Measurements from ENCODE around the gene BLM.
"Not testable (repeated sequence)": the region's sequence is repeated elsewhere in the genome, so short reads cannot be mapped to it uniquely, and the experiment has no call there.

Gene BLM

DNA sequence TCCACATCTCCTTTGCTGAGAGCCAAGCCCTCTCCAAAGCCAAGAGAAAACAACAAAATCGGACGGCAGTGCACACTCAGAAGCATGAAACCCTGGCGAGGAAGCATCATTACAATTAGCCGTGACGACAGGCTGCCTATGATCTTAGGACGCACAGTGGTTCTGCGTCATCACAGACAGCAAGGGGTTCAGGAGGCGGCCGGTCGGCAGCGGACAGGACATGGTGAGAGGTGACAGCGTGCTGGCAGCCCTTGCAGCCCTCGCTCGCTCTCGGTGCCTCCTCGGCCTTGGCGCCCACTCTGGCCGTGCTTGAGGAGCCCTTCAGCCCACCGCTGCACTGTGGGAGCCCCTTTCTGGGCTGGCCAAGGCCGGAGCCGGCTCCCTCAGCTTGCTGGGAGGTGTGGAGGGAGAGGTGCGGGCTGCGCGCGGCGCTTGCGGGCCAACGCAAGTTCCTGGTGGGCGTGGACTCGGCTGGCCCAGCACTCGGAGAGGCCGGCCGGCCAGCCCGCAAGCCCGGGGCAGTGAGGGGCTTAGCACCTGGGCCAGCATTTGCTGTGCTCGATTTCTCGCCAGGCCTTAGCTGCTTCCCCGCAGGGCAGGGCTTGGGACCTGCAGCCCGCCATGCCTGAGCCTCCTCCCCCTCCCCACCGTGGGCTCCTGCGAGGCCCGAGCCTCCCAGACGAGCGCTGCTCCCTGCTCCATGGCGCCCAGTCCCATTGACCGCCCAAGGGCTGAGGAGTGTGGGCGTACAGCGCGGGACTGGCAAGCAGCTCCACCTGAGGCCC is 108.2 kb downstream of the BLM start:
- DNase-seq, result not testable (repeated sequence)

DNA sequence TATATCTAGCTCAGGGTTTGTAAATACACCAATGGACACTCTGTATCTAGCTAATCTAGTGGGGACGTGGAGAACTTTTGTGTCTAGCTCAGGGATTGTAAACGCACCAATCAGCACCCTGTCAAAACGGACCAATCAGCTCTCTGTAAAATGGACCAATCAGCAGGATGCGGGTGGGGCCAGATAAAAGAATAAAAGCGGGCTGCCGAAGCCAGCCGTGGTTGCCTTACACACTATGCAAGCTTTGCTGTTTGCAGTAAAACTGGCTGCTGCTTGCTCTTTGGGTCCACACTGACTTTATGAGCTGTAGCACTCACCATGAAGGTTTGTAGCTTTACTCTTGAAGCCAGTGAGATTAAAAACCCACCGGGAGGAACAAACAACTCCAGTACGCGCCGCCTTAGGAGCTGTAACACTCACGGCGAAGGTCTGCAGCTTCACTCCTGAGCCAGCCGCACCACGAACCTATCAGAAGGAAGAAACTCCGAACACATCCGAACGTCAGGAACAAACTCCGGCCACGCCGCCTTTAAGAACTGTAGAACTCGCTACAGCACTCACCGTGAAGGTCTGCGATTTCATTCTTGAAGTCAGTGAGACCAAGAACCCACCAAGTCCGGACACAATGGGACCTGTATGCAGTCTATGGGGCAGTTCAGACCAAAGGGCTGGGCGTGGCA is 109.2 kb downstream of the BLM start:
- DNase-seq, result not testable (repeated sequence)

DNA sequence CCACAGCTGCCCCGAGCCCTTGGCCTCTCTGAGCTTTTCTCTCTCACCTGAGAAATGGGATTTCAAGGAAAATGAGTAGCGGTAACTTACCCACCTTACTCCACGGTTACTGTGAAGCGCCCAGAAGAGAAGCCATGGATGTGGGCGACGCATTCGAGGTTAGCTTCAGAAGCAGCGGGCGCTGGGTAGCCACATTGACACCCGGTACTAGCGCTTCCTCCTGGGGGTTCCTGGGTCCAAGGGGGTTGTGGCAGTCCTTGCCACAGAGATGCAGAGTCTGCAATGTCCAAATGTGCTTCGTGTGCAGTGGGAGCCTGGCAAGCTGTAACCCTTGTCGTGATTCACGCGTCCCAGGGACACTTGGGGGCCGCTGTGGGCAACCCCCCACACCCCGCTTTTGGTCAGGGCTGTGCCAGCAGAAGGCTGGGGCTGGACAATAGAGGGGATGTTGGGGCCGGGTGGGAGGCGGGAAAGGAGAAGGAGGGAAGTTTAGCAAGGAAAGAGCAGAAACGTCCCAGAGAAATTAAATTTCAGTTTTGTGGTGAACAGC is 109.8 kb downstream of the BLM start:
- DNase-seq, result no peak

DNA sequence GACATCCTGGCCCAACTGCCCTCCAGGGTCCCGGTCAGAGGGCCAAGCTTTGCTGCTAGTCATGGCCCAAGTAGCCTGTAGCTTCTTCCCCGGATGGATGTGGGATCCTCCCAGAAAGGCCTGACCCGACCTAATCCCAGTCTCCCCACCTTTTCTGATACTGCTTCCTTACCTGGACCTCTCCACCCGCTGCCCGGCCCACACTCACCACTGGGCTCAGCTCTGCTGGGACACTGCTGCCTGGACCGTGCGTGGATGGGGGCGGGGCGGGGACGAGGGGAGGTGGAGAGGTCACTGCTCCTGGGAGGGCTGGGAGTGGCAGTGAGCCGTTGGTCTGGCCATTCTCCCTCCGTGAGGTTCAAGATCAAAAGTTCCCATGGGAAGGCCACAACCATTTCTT is 111.0 kb downstream of the BLM start:
- DNase-seq, result no peak

DNA sequence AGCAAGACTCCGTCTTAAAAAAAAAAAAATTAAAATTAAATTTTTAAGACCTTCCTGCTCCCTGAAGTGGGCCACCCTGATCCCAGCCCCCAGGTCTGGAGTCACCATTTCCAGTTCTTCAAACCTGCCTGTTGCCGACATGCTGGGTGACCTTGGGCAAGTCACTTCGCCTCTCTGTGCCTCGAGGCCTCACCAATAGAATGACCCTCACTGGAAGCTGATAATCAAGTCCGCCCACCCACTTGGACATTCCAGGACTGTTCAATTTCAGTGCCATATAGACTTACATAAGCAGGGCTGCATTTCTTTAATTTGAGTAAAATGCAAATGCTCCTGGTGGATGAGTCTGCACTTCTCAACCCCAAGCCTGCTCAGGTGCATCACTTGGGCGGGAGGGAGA is 112.0 kb downstream of the BLM start:
- DNase-seq, result no peak

DNA sequence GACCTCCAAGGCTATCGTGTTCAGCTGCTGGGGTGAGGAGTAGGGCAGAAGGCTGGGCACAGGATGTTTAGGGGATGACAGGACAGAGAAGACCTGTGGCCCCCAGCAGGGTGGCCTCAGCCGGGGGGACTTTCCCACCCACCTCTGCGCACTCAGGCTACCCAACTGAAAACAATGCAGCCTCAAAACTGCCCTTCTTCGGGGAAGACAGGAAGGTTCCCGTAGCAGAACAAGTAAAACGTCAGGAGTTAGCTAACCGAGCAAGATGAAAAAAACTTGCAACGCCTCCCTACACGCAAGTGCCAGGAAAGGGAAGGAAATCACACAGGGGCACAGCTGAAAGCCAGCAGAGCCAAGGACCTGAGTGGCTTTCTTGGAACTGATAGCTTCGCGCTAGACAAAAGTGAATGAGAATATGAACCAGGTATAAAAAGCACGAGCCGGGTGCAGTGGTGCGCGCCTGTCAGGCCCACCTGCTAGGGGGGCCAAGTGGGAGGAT is 112.8 kb downstream of the BLM start:
- DNase-seq, result peak; percentile 34

DNA sequence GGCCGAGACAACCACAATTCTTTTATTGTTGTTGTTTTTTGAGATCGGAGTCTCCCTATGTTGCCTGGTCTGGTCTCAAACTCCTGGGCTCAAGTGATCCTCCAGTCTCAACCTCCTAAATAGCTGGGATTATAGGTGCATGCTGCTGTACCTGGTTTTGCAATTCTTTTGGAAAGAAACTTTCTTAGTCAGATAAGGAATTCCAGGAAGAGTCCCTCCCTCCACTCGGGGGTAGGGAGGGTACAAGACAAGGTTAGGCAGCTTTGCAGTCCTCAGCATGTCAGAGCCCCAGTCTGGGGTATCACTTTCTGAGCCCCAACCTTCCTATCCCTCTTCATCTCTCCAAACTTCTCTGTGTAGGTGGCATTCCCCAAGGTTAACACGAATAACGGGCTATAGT is 117.5 kb downstream of the BLM start:
- DNase-seq, result no peak

DNA sequence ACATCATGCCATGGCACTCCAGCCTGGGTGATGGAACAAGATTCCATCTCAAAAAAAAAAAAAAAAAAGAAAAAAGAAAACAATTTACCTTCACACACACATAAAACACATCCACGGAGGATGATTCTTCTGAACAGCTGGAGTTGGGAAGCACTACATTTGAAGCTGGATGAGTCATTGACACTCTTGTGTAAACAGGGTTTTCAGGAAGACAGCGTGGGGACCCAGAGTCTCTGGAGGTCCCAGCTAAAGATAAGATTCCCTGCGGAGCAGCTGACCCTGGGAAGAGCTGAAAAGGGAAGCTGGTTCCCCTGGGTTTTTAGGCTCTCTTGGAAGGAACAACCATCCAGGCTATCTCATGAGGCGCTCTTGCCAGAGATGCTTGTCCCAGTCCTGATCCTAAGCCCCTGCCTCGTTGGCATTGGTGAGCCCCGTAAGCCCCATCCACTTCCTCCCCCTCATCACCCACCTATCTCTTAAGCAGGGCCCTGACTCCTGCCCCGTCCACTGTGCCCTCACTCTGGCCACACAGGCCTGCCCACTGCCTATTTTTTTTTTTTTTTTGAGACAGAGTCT is 119.2 kb downstream of the BLM start:
- DNase-seq, result no peak

DNA sequence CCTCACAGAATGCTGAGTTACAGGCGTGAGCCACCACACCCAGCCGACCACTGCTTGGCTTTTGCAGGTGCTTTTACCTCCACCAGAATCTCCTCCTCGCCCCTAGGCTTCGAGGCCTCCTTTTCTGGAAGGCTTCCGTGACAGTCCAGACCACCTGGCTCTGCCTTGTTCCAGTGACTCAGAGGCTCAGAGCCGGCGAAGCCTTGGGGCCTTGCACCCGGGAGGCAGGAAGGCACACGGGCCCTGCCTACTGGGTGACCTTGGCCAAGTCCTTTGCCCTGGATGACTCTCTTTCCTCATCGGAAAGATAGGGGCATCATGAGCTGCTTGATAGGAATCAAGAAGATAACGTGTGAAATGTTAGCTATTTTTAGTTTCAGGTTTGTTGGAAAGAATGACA is 119.9 kb downstream of the BLM start:
- DNase-seq, result no peak

DNA sequence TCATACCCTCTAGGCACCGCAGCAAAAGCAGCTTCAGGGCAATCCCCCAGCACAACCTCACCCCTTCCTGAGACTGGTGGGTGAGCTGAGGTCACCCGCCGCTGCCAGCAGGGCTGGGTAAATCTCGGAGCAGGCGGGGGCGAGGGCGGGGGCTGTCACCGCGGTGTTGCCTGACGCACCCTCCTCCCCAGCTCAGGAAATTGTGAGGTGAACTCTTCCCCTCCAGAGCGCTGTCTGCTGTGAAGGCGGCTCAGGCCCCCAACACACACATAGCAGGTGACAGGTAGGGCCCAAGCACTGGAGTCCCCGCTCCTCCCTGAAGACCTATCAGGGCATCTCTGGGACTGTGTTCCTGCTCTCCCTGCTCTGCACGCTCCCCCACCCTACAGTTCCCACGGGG is 121.0 kb downstream of the BLM start:
- DNase-seq, result peak; percentile 85

DNA sequence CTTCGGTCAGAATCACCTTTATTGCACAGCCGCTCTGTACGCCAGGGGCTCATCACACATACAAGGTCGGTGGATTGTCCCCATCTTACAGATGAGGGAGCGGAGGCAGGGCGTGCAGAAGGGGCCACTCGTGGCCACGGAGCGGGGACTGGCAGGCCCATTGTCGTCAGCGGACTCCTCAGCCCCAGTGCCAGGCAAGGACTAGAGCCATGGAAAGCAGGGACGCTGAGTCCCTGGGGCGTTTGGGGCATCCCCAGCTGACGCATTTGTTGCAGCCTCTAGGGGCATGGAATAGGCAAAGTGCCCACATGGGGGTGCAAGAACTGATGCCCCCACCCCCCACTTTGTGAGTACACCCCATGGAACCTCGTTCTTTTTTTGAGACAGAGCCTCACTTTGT is 121.4 kb downstream of the BLM start:
- no peak for DNase-seq

DNA sequence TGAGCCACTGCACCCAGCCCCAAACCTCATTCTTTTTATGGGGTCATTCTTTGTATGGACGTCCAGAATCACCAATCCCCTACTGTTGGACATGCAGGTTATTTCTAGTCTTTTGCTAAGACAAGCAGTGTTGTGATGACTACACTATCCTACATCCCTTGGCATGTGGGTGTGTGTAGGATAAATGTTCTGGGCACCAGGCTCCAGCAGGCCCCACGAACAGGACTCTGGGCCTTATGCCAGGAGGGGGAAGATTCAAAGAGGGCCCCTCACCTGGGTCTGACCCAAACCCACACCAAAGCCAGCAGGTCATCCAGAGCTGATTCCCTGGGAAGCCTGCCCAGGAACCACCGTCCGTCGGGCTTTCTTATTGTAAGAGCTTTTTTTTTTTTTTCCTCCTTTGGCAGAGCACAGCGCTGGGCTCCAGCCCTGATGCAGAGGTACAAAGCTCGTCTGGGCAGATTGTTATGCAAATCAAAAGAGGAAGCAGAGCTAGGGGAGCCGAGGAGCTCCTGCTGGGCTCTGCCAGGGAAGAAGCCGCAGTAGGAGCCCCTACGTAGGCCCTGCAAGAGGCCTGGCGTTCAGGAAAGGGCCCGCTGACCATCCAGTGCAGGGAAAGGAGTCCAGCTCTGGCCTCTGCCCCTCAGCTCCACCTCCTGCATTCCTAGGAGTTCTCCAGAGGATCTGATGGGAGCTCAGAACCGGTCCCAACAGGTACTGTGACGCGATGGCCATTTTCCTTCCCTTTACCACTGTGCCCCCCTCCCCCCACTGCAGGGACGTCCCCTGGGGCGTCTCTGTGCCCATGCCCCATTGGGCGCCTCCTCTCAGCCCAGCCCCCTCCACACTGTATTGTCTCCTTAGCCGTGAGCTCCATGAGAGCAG is 122.3 kb downstream of the BLM start:
- no peak for DNase-seq

DNA sequence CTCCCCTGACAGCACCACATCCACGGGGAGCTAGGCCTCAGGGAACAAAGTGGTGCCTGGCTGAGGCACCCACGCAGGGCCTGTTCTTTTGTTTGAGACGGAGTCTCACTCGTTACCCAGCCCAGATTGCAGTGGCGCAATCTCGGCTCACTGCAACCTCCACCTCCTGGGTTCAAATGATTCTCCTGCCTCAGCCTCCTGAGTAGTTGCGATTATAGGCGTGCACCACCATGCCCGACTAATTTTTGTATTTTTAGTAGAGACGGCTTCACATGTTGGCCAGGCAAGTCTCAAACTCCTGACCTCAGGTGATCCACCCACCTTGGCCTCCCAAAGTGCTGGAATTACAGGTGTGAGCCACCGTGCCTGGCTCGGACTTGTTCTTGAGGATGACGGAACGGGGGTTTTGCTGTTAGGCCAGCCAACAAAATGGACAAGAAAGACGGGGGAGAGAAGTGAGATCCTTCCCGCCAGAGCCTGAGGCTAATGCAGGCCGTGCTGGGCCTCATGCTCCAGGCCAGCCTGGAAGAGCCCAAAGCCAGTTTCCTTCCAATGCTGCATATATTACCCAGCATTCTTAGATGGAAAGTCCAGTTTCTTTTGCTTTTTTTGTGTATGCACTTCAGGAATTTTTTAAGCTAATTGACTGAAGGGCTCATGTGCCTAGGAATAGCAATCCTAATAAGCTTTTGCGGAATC is 123.2 kb downstream of the BLM start:
- DNase-seq, result no peak

DNA sequence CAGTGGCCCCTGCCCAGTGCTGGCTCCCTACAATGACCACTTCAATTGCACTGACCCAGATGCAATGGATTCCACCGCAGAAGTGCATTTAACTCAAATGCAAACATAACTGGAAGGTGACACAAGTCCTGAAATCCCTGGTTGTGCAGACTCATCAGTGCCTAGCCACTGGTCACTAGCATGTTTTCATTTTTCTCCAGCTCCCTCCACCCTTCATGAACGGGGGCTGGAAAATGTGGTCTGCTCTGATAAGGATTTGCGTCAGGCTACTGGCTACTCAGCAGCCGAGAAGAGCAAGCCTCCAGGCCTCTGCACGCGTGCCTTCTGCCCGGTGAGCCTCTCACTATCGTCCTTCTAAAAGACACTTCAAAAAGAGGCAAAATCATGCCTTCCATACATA is 123.8 kb downstream of the BLM start:
- no peak for DNase-seq

DNA sequence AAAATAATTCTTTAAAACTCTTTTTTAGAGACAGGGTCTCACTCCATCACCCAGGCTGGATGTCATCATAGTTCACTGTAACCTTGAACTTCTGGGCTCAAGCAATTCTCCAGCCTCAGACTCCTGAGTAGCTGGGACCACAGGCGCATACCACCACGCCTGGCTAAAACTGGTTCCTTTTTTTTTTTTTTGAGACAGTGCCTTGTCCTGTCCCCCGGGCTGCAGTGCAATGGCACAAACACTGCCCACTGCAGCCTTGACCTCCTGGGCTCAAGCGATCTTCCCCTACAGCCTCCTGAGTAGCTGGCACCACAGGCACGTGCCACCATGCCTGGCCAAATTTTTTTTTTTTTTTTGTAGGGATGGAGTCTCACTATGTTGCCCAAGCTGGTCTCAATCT is 127.5 kb downstream of the BLM start:
- DNase-seq, result no peak

DNA sequence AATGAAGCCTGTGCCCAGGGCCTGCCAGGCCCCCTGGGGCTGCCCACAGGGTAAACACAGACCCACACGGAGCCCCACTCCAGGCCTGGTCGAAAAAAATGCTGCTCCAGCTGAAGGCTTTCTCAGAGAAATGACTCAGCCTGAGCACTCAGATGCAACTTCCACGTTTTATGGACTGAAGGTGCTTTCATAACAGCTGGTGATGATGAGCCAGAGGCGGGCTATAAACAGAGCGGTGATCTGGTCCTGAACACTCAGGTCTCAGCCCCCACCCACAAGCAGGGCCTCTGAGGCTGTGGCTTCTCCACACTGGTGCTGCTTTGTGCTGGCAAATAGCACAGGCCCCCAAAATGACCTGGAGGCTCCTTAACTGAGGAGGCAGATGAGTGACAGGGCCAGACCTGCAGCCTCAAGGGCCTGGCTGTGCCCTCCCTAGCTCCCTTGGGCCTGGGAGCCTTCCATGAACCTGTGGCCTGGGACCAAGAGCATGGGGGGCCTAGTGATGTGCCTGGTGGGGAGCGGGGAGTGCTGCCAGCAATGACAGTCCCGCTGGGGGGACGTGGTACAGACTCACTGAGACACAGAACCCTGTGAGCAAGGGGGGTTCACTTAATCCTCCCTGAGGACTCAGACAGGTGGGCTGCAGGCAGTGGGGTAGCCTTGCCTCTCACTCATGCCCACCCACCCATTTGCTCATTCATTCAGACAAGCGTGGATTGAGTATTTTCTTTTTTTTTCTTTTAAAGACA is 128.2 kb downstream of the BLM start:
- DNase-seq, result no peak

DNA sequence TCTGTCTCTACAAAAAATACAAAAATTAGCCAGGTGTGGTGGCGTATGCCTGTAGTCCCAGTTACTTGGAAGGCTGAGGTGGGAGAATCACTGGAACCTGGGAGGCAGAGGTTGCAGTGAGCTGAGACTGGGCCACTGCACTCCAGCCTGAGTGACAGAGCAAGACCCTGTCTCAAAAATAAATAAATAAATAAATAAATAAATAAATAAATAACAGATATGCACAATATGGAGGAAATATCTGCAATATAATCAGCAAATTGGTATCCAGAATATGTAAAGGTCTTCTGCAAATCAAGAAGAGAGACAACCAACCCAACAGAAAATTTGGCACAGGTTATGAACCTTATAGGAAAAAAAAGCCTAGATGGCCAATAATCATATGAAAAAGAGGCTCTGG is 132.3 kb downstream of the BLM start:
- not testable (repeated sequence) for DNase-seq

DNA sequence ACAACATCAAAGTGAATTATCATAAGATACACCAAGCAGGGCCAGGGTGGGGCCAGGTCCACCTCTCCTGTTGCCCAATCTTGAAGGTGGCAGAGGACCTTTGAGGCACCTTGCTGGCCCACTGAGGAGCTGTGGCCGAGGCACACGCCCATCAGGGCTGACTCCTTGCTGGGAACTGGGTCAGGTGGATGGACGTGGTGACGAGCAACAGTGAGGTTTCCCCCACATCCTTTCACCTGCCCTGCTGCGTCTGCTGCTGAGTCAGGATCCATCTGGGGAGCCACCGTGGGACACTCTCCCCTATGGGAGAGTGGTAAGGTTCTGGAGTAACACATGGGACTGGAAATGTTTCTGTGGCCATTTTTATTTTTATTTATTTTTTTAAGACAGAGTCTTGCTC is 134.0 kb downstream of the BLM start:
- peak; percentile 51 for DNase-seq

DNA sequence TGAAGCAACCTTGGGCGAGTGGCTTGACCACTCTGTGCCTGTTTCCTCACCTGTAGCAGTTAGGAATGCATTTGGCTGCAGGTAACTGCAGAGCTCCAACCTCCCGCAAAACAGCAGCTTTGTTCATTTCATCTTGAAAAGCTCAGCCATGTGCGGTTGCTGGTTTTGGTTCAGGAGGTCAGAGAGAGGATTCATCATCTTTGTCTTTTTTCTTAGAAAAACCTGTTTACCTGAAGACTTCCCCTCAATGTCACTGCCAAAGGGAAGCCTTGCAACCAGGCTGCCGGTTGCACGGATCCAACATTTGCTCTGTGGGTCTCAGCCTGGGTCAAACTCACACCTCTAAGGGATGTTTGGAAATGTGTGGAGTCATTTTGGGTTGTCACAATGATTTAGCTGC is 134.8 kb downstream of the BLM start:
- no peak for DNase-seq

DNA sequence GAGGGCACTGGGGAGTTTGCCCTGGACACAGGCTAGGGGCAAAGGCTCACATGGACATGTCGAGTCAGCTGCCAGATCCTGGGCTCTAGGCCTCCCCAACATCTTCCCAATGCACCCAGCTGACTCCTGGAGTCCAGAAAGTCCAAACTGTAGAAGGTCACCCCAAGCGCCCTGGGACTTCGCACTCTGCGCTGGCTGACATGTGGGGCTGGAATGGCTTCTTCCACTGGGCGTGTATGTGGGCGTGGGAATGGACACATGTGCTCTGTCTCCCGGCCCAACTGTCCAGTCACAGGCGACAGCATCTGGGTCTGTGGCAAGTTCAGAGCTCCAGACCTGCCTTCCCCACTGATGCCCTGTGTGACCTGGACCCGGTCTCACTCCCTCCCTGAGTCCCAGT is 138.0 kb downstream of the BLM start:
- no peak for DNase-seq

DNA sequence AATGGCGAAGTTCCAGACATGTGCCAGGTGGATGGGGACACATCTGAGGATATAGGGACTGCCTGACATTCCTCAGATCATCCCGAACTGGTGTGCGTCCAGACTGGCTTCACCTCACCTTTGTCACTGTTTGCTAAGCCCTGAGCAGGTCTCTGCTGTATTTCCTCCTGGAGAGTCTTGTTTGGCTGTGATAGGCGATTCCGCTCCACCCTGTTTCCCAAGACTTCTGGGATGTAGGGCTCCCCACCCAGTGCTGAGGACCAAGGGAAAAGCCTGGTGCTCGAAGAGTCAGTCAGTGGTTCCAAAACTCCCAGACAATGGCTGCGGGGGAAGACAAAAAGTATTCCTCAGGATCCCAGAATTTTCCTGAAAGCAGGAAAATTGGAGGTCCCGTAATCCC is 140.2 kb downstream of the BLM start:
- no peak for DNase-seq
